ENCODE measurements around the gene MRGPRE.

Gene MRGPRE

GRCh38 chr11:3189196-3189843 is 42.9 kb downstream of the MRGPRE start:
- no peaks in the 10 kb centered on the region for H3K27me3 ChIP-seq (ENCODE audit: control insufficient read depth, low read length)
- H3F3A ChIP-seq (ENCODE audit: control insufficient read depth, insufficient read depth) = no peaks in the 10 kb centered on the region
- no peaks in the 10 kb centered on the region for H3K9me3 ChIP-seq (ENCODE audit: control insufficient read depth, insufficient read depth, low read length)
- H3K79me2 ChIP-seq (ENCODE audit: control insufficient read depth, low read length) = no peaks in the 10 kb centered on the region
- no peak for TF ChIP-seq EZH2phosphoT487 (IDR thresholded peaks at IDR 0.05; ENCODE audit: borderline replicate concordance, low read length)
- no peak for TF ChIP-seq CTCF (IDR thresholded peaks at IDR 0.05; ENCODE audit: low read depth, low read length, poor library complexity, severe bottlenecking)
- H3K4me2 ChIP-seq (ENCODE audit: low read length) = no peak overlapping the region
- H4K20me1 ChIP-seq (ENCODE audit: control insufficient read depth, insufficient read depth, low read depth, low read length) = no peaks in the 10 kb centered on the region
- no peak overlapping the region for H3K4me3 ChIP-seq (ENCODE audit: low read length)
- no peak overlapping the region for H3K27ac ChIP-seq (ENCODE audit: low read depth, low read length)
- H3K4me1 ChIP-seq (ENCODE audit: control insufficient read depth, low read length) = no peaks in the 10 kb centered on the region
- H3K9me2 ChIP-seq (replicated peaks; ENCODE audit: control insufficient read depth, low read length) = no peaks in the 10 kb centered on the region
- H3K36me3 ChIP-seq (ENCODE audit: control insufficient read depth, low read length) = no peaks in the 10 kb centered on the region

GRCh38 chr11:3188496-3189195 is 43.6 kb downstream of the MRGPRE start:
- Histone ChIP-seq H4K20me1 (ENCODE audit: control insufficient read depth, insufficient read depth, low read depth, low read length) (no peaks in the 10 kb centered on the region), H3K4me2 (ENCODE audit: low read length) (no peak overlapping the region), H3F3A (ENCODE audit: control insufficient read depth, insufficient read depth) (no peaks in the 10 kb centered on the region), H3K36me3 (ENCODE audit: control insufficient read depth, low read length) (no peaks in the 10 kb centered on the region), H3K9me3 (ENCODE audit: control insufficient read depth, insufficient read depth, low read length) (no peaks in the 10 kb centered on the region), H3K4me1 (ENCODE audit: control insufficient read depth, low read length) (no peaks in the 10 kb centered on the region), H3K4me3 (ENCODE audit: low read length) (no peak overlapping the region), H3K27ac (ENCODE audit: low read depth, low read length) (no peak overlapping the region), H3K27me3 (ENCODE audit: control insufficient read depth, low read length) (no peaks in the 10 kb centered on the region), H3K9me2 (replicated peaks; ENCODE audit: control insufficient read depth, low read length) (no peaks in the 10 kb centered on the region), H3K79me2 (ENCODE audit: control insufficient read depth, low read length) (no peaks in the 10 kb centered on the region)
- no peak for TF ChIP-seq CTCF (IDR thresholded peaks at IDR 0.05; ENCODE audit: low read depth, low read length, poor library complexity, severe bottlenecking)
- TF ChIP-seq EZH2phosphoT487 (IDR thresholded peaks at IDR 0.05; ENCODE audit: borderline replicate concordance, low read length) = no peak

GRCh38 chr11:3186166-3186953 is 45.9 kb downstream of the MRGPRE start:
- no peaks in the 10 kb centered on the region for H3K4me1 ChIP-seq (ENCODE audit: control insufficient read depth, low read length)
- TF ChIP-seq EZH2phosphoT487 (IDR thresholded peaks at IDR 0.05; ENCODE audit: borderline replicate concordance, low read length) (no peak), CTCF (IDR thresholded peaks at IDR 0.05; ENCODE audit: low read depth, low read length, poor library complexity, severe bottlenecking) (no peak)
- no peaks in the 10 kb centered on the region for H3F3A ChIP-seq (ENCODE audit: control insufficient read depth, insufficient read depth)
- no peak overlapping the region for H3K4me3 ChIP-seq (ENCODE audit: low read length)
- H3K27me3 ChIP-seq (ENCODE audit: control insufficient read depth, low read length) = no peaks in the 10 kb centered on the region
- no peaks in the 10 kb centered on the region for H3K79me2 ChIP-seq (ENCODE audit: control insufficient read depth, low read length)
- no peaks in the 10 kb centered on the region for H3K9me2 ChIP-seq (replicated peaks; ENCODE audit: control insufficient read depth, low read length)
- no peak overlapping the region for H3K4me2 ChIP-seq (ENCODE audit: low read length)
- H3K9me3 ChIP-seq (ENCODE audit: control insufficient read depth, insufficient read depth, low read length) = no peaks in the 10 kb centered on the region
- no peaks in the 10 kb centered on the region for H3K36me3 ChIP-seq (ENCODE audit: control insufficient read depth, low read length)
- no peak overlapping the region for H3K27ac ChIP-seq (ENCODE audit: low read depth, low read length)
- no peaks in the 10 kb centered on the region for H4K20me1 ChIP-seq (ENCODE audit: control insufficient read depth, insufficient read depth, low read depth, low read length)
